ENCODE measurements around the gene CDC23.

CDC23 gene

DNA sequence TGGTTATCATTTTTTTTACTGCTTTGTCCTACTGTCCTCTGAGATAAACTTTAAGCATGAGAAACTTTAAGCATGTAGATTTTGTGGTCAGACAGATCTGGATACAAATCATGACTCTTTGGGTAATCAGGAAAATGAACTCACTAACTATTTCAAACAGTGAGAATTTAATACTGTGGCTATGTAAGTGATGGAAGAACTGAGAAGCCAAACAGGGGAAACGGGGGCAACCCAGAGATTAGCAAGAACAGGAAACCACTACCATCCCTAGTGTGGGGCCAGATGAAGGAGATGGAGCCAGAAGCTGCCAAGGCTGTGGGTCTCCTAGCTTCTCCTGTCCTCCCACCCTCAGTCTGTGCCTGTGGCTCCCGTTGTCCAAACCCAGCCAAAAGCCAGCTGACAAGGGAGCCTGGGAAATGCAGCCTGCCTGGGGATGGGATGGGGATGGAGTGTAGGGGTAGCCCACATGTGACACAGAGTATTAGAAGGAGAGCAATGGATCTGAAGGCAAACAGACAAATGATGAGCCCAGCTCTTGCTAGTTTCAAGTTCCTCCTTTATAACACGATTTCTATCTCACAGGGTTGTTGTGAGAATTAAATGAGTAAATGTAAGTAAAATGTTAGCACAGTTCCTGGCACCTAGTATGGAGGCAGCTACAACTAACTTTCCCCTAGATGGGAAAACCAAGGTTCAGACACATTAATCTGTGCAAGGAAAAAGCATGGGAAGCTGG is 27.7 kb upstream of the CDC23 start:
- H3K27me3 ChIP-seq (ENCODE audit: insufficient read depth, low read length), result peaks cover 48% of the 10 kb centered on the region

GRCh38 chr5:138238034-138238433 is 24.9 kb upstream of the CDC23 start:
- no peaks in the 10 kb centered on the region for H3K36me3 ChIP-seq (ENCODE audit: insufficient read depth, low read length)
- no peaks in the 10 kb centered on the region for H3K9me3 ChIP-seq (ENCODE audit: insufficient read depth, low read depth, low read length)
- no peak overlapping the region for H3K9ac ChIP-seq (ENCODE audit: low read depth, low read length)
- 94% methylated on average over 1 of the region's 1 CpG for WGBS
- no peak overlapping the region for H3K27ac ChIP-seq (ENCODE audit: low read depth, low read length)
- H3K4me1 ChIP-seq (ENCODE audit: insufficient read depth, low read length), result no peaks in the 10 kb centered on the region
- H3K27me3 ChIP-seq (ENCODE audit: insufficient read depth, low read length), result peaks cover 39% of the 10 kb centered on the region
- no peak overlapping the region for H3K4me3 ChIP-seq (ENCODE audit: low read length)

More for the DNA sequence above, 27.7 kb upstream of the CDC23 start:
- H3K27ac ChIP-seq (ENCODE audit: low read depth, low read length), result no peak overlapping the region
- H3K9me3 ChIP-seq (ENCODE audit: insufficient read depth, low read depth, low read length), result no peaks in the 10 kb centered on the region
- no peak overlapping the region for H3K9ac ChIP-seq (ENCODE audit: low read depth, low read length)
- no peak overlapping the region for H3K4me3 ChIP-seq (ENCODE audit: low read length)
- peaks cover 7% of the 10 kb centered on the region for H3K4me1 ChIP-seq (ENCODE audit: insufficient read depth, low read length)
- 85% methylated on average over 3 of the region's 3 CpGs for WGBS
- no peaks in the 10 kb centered on the region for H3K36me3 ChIP-seq (ENCODE audit: insufficient read depth, low read length)

DNA sequence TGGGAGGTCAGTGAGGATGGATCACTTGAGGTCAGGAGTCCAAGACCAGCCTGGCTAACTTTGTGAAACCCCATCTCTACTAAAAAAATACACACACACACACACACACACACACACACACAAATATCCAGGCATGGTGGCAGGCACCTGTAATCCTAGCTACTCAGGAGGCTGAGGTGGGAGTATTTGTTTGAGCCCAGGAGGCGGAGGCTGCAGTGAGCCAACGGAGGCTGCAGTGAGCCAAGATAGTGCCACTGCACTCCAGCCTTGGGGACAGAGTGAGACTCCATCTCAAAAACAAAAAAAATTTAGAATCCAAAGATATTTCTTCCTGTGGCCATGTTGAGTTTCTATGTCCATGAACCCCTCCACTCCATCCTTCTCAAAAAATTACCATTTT is 21.5 kb upstream of the CDC23 start:
- H3K9ac ChIP-seq (ENCODE audit: low read depth, low read length), result no peak overlapping the region
- WGBS, result 86% methylated on average over 2 of the region's 2 CpGs
- H3K9me3 ChIP-seq (ENCODE audit: insufficient read depth, low read depth, low read length), result no peaks in the 10 kb centered on the region
- H3K27me3 ChIP-seq (ENCODE audit: insufficient read depth, low read length), result peaks cover 8% of the 10 kb centered on the region; the same call in 1 of the 2 replicates
- H3K27ac ChIP-seq (ENCODE audit: low read depth, low read length), result no peak overlapping the region
- no peak overlapping the region for H3K4me3 ChIP-seq (ENCODE audit: low read length)
- no peaks in the 10 kb centered on the region for H3K36me3 ChIP-seq (ENCODE audit: insufficient read depth, low read length)
- no peaks in the 10 kb centered on the region for H3K4me1 ChIP-seq (ENCODE audit: insufficient read depth, low read length)

DNA sequence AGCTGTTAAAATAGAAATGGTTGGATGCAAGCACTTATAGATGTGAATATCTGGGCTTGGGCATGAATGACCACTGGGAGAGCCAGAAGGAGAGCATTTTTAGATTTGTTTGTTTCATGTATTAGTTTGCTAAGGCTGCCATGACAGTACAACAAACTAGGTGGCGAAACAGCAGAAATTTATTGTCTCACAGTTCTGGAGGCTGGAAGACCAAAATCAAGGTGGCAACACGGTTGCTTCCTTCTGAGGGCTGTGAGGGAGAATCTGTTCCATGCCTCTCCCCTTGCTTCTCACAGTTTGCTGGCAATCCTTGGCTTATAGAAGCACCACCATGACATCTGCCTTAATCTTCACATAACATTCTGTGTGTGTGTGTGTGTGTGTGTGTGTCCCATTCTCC is 20.2 kb upstream of the CDC23 start:
- 74% methylated on average over 2 of the region's 2 CpGs for WGBS
- Histone ChIP-seq H3K4me1 (ENCODE audit: insufficient read depth, low read length) (no peaks in the 10 kb centered on the region), H3K27me3 (ENCODE audit: insufficient read depth, low read length) (no peaks in the 10 kb centered on the region), H3K27ac (ENCODE audit: low read depth, low read length) (no peak overlapping the region), H3K9ac (ENCODE audit: low read depth, low read length) (no peak overlapping the region), H3K36me3 (ENCODE audit: insufficient read depth, low read length) (no peaks in the 10 kb centered on the region), H3K4me3 (ENCODE audit: low read length) (no peak overlapping the region), H3K9me3 (ENCODE audit: insufficient read depth, low read depth, low read length) (no peaks in the 10 kb centered on the region)

- Histone ChIP-seq H3K36me3 (ENCODE audit: insufficient read depth, low read length) (no peaks in the 10 kb centered on the region), H3K4me3 (ENCODE audit: low read length) (no peak overlapping the region), H3K4me1 (ENCODE audit: insufficient read depth, low read length) (no peaks in the 10 kb centered on the region), H3K9ac (ENCODE audit: low read depth, low read length) (peak overlapping the region; percentile 12; the same call in 1 of the 2 replicates), H3K27me3 (ENCODE audit: insufficient read depth, low read length) (no peaks in the 10 kb centered on the region), H3K9me3 (ENCODE audit: insufficient read depth, low read depth, low read length) (no peaks in the 10 kb centered on the region), H3K27ac (ENCODE audit: low read depth, low read length) (no peak overlapping the region)
- 84% methylated on average over 7 of the region's 7 CpGs for WGBS
Measured at GRCh38 chr5:138230981-138231589, 18.0 kb upstream of the CDC23 start.

DNA sequence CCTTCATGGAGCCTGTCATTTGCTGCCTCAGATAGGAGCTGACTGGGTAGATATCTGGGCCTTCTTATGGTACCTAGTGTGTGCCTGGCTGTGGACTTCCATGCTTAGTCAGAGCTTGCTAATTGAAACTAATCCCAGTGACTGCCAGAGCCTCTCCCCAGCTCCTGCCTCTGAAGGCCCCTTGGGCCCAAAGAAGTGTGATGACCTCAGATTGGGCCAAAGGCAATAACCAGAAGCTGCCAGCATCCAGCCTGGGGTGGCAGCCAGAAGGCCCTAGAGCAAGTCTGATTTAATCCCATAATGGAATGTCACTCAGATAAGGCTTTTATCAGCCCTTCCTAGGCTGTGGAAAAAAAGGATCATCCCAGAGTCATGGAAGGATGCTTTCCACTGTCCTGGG is 17.1 kb upstream of the CDC23 start:
- no peak overlapping the region for H3K27ac ChIP-seq (ENCODE audit: low read depth, low read length)
- no peaks in the 10 kb centered on the region for H3K36me3 ChIP-seq (ENCODE audit: insufficient read depth, low read length)
- no peak overlapping the region for H3K4me3 ChIP-seq (ENCODE audit: low read length)
- H3K4me1 ChIP-seq (ENCODE audit: insufficient read depth, low read length), result no peaks in the 10 kb centered on the region
- H3K9ac ChIP-seq (ENCODE audit: low read depth, low read length), result no peak overlapping the region
- no peaks in the 10 kb centered on the region for H3K9me3 ChIP-seq (ENCODE audit: insufficient read depth, low read depth, low read length)
- no peaks in the 10 kb centered on the region for H3K27me3 ChIP-seq (ENCODE audit: insufficient read depth, low read length)

GRCh38 chr5:138229387-138229786 is 16.3 kb upstream of the CDC23 start:
- no peaks in the 10 kb centered on the region for H3K4me1 ChIP-seq (ENCODE audit: insufficient read depth, low read length)
- H3K9ac ChIP-seq (ENCODE audit: low read depth, low read length), result no peak overlapping the region
- 95% methylated on average over 6 of the region's 6 CpGs for WGBS
- H3K36me3 ChIP-seq (ENCODE audit: insufficient read depth, low read length), result no peaks in the 10 kb centered on the region
- H3K4me3 ChIP-seq (ENCODE audit: low read length), result no peak overlapping the region
- no peaks in the 10 kb centered on the region for H3K27me3 ChIP-seq (ENCODE audit: insufficient read depth, low read length)
- no peaks in the 10 kb centered on the region for H3K9me3 ChIP-seq (ENCODE audit: insufficient read depth, low read depth, low read length)
- H3K27ac ChIP-seq (ENCODE audit: low read depth, low read length), result no peak overlapping the region

GRCh38 chr5:138226910-138227309 is 13.8 kb upstream of the CDC23 start:
- Histone ChIP-seq H3K27ac (ENCODE audit: low read depth, low read length) (no peak overlapping the region), H3K4me3 (ENCODE audit: low read length) (no peak overlapping the region), H3K36me3 (ENCODE audit: insufficient read depth, low read length) (no peaks in the 10 kb centered on the region), H3K27me3 (ENCODE audit: insufficient read depth, low read length) (no peaks in the 10 kb centered on the region), H3K9ac (ENCODE audit: low read depth, low read length) (no peak overlapping the region), H3K9me3 (ENCODE audit: insufficient read depth, low read depth, low read length) (no peaks in the 10 kb centered on the region), H3K4me1 (ENCODE audit: insufficient read depth, low read length) (no peaks in the 10 kb centered on the region)

DNA sequence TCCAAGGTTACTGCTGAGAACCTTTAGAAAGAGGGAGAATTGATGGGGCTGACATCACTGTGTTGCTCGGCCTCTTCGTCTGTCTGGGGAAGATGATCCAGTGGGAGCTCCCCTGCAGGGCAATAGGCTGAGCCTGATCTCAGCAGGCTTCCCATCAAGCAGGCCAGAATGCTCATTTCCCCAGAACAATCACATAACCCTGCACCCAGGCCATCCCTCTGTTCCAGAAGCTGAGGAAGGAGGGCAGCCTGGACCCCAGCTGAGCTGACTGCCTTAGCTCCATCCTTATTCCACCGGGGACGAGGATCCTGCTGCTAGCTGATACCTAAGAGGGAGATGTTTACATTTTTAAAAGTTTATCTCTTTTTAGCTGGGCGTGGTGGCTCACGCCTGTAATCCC is 11.6 kb upstream of the CDC23 start:
- no peak overlapping the region for H3K27ac ChIP-seq (ENCODE audit: low read depth, low read length)
- H3K9me3 ChIP-seq (ENCODE audit: insufficient read depth, low read depth, low read length), result no peaks in the 10 kb centered on the region
- WGBS, result 88% methylated on average over 6 of the region's 6 CpGs
- H3K4me3 ChIP-seq (ENCODE audit: low read length), result no peak overlapping the region
- H3K9ac ChIP-seq (ENCODE audit: low read depth, low read length), result no peak overlapping the region
- H3K4me1 ChIP-seq (ENCODE audit: insufficient read depth, low read length), result no peaks in the 10 kb centered on the region
- no peaks in the 10 kb centered on the region for H3K27me3 ChIP-seq (ENCODE audit: insufficient read depth, low read length)
- H3K36me3 ChIP-seq (ENCODE audit: insufficient read depth, low read length), result no peaks in the 10 kb centered on the region

DNA sequence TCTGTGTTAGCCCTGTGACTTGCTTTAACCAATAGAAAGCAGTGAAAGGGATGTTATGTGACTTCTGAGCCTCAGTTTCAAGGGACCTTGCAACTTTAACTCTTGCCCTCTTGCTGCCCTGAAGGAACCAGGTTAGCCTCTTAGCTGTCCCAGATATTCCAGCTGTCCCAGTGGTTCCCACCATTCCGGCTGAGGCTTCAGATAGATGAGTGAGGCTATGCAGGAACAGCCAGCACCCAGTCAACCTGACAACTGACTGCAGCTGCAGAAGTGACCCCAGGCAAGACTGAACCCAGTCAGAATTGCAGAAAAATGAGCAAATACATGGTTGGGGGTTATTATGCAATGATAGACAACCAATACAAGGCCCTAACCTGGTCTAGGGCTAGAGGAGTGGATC is 10.4 kb upstream of the CDC23 start:
- Histone ChIP-seq H3K27ac (ENCODE audit: low read depth, low read length) (no peak overlapping the region), H3K4me1 (ENCODE audit: insufficient read depth, low read length) (no peaks in the 10 kb centered on the region), H3K9ac (ENCODE audit: low read depth, low read length) (no peak overlapping the region), H3K27me3 (ENCODE audit: insufficient read depth, low read length) (no peaks in the 10 kb centered on the region), H3K9me3 (ENCODE audit: insufficient read depth, low read depth, low read length) (no peaks in the 10 kb centered on the region), H3K36me3 (ENCODE audit: insufficient read depth, low read length) (no peaks in the 10 kb centered on the region), H3K4me3 (ENCODE audit: low read length) (no peak overlapping the region)
- WGBS, result 92% methylated on average over 1 of the region's 1 CpG

DNA sequence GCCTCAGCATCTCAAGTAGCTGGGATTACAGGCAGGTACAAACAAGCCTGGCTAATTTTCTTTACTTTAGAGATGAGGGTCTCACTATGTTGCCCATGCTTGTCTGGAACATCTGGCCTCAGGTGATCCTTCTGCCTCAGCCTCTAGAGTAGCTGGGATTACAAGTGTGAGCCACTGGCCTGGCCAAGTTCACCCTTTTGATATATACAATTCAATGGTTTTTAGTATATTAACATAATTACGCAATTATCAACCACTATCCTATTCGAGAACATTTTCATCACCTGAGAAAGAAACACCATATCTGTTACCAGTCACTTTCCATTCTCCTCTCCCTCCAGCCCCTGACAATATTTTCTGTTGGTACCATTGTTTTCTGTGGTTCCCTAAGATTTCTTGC is 3.7 kb upstream of the CDC23 start:
- Histone ChIP-seq H3K4me3 (ENCODE audit: low read length) (no peak overlapping the region), H3K27me3 (ENCODE audit: insufficient read depth, low read length) (no peaks in the 10 kb centered on the region), H3K4me1 (ENCODE audit: insufficient read depth, low read length) (no peaks in the 10 kb centered on the region), H3K9me3 (ENCODE audit: insufficient read depth, low read depth, low read length) (no peaks in the 10 kb centered on the region), H3K9ac (ENCODE audit: low read depth, low read length) (no peak overlapping the region), H3K27ac (ENCODE audit: low read depth, low read length) (no peak overlapping the region), H3K36me3 (ENCODE audit: insufficient read depth, low read length) (0 out of 2 replicates have a peak, but pooled peaks cover 2% of the 10 kb centered on the region)
- WGBS, result 94% methylated on average over 2 of the region's 2 CpGs

- no peaks in the 10 kb centered on the region for H3K9me3 ChIP-seq (ENCODE audit: insufficient read depth, low read depth, low read length)
- H3K9ac ChIP-seq (ENCODE audit: low read depth, low read length), result peak overlapping the region; percentile 87
- 1% methylated on average over 8 of the region's 8 CpGs for WGBS
- peak overlapping the region; percentile 93 for H3K4me3 ChIP-seq (ENCODE audit: low read length)
- no peaks in the 10 kb centered on the region for H3K27me3 ChIP-seq (ENCODE audit: insufficient read depth, low read length)
- no peaks in the 10 kb centered on the region for H3K4me1 ChIP-seq (ENCODE audit: insufficient read depth, low read length)
- H3K36me3 ChIP-seq (ENCODE audit: insufficient read depth, low read length), result peaks cover 29% of the 10 kb centered on the region
- peak overlapping the region; percentile 61 for H3K27ac ChIP-seq (ENCODE audit: low read depth, low read length)
Measured at GRCh38 chr5:138212828-138213160, 329 bp downstream of the CDC23 start.

All from HUES64 (cell line).